LNCaP clone FGC (cell line): Measurements from ENCODE around the gene IMMP2L.
"Not testable (repeated sequence)": the region's sequence is repeated elsewhere in the genome, so short reads cannot be mapped to it uniquely, and the experiment has no call there.

Source experiments
- DNase-seq: peaks from one replicate; pipeline ENCODE4 v3.0.0-alpha.2; 2011; ENCODE audit warnings: low read depth
- H3K4me3 ChIP-seq: 2 replicates; pipeline ENCODE4 v1.5.1; 2011; ENCODE audit warnings: mild to moderate bottlenecking, low read depth, low read length, control low read depth
- TF ChIP-seq, protein P1 (sequence below): IDR thresholded peaks from 2 replicates; pipeline ENCODE4 v1.5.1; 2012; ENCODE audit warnings: mild to moderate bottlenecking; ENCODE audit not compliant: control insufficient read depth, insufficient read depth; ENCODE audit errors: extremely low read depth

IMMP2L gene

DNA sequence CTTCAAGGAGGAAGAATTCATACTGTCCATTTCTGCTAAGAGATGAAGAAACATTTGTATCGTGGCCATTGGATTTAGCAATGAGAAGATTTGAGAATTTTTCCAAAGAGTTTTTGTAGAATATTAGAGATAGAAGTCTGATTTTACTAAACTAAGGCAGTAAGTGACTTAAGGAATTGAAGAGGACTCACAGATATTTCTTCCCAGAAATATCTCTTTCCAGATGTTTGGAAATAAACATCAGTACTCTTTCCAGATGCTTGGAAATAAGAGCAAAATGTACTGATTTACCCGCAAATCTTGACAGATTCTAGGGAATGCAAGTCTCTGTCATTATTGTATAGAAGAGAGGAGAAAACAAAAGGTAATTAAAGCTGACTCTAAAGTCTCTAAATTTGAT is 91.3 kb downstream of the IMMP2L start:
- H3K4me3 ChIP-seq: no peak overlapping the region
- TF ChIP-seq, protein P1, sequence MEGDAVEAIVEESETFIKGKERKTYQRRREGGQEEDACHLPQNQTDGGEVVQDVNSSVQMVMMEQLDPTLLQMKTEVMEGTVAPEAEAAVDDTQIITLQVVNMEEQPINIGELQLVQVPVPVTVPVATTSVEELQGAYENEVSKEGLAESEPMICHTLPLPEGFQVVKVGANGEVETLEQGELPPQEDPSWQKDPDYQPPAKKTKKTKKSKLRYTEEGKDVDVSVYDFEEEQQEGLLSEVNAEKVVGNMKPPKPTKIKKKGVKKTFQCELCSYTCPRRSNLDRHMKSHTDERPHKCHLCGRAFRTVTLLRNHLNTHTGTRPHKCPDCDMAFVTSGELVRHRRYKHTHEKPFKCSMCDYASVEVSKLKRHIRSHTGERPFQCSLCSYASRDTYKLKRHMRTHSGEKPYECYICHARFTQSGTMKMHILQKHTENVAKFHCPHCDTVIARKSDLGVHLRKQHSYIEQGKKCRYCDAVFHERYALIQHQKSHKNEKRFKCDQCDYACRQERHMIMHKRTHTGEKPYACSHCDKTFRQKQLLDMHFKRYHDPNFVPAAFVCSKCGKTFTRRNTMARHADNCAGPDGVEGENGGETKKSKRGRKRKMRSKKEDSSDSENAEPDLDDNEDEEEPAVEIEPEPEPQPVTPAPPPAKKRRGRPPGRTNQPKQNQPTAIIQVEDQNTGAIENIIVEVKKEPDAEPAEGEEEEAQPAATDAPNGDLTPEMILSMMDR: no peak
- no peak for DNase-seq

DNA sequence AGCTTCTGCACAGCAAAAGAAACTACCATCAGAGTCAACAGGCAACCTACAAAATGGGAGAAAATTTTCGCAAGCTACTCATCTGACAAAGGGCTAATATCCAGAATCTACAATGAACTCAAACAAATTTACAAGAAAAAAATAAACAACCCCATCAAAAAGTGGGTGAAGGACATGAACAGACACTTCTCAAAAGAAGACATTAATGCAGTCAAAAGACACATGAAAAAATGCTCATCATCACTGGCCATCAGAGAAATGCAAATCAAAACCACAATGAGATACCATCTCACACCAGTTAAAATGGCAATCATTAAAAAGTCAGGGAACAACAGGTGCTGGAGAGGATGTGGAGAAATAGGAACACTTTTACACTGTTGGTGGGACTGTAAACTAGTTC is 92.4 kb downstream of the IMMP2L start:
- DNase-seq, H3K4me3 ChIP-seq: not testable (repeated sequence)

DNA sequence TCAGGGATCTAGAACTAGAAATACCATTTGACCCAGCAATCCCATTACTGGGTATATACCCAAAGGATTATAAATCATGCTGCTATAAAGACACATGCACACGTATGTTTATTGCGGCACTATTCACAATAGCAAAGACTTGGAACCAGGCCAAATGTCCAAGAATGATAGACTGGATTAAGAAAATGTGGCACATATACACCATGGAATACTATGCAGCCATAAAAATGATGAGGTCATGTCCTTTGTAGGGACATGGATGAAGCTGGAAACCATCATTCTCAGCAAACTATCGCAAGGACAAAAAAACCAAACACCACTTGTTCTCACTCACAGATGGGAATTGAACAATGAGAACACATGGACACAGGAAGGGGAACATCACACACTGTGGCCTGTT is 96.5 kb downstream of the IMMP2L start:
- DNase-seq: not testable (repeated sequence)

DNA sequence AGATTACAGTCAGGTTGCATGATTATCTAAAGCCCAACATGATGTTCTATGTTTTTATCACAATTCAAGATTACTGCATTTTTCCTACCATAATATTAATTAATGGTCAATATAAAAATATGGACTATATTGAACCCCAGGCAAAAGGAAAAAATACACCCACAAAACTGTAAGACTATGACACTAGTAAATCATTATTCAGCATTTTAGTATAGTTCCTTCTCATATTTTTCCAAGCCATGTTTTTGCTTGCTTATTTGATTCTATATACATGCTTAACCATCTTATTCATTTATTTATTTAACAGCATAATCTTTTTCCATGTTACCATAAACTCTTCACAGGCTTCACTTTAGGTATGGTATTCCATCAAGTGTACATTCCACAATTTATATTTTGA is 101.6 kb downstream of the IMMP2L start:
- no peak overlapping the region for H3K4me3 ChIP-seq
- TF ChIP-seq, protein P1: no peak
- DNase-seq: no peak

More for the DNA sequence above, 96.5 kb downstream of the IMMP2L start:
- not testable (repeated sequence) for H3K4me3 ChIP-seq

DNA sequence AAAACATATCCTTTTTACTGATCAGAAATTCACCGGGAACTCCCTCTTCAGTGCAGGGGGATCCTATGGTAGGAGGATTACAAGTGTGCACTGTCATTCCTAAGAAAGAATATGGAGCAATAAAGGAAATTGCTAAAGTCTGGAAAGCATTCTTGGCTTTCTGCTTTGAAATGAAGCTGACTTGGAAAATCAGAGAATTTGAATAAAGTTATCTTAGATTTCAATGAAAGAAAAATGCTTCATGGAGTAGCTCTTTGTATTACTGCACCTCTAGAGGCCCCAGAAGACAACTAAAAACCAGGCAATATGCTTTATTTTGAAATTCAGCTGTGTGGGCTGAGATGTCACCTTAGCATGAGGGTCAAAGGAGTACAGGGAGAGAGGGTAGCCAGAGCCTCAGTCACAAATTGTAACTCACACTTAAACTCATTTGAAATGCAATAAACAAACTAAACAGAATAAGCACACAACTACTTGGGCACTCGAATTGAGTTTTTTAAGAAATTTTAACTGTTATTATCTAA is 102.5 kb downstream of the IMMP2L start:
- no peak for DNase-seq

DNA sequence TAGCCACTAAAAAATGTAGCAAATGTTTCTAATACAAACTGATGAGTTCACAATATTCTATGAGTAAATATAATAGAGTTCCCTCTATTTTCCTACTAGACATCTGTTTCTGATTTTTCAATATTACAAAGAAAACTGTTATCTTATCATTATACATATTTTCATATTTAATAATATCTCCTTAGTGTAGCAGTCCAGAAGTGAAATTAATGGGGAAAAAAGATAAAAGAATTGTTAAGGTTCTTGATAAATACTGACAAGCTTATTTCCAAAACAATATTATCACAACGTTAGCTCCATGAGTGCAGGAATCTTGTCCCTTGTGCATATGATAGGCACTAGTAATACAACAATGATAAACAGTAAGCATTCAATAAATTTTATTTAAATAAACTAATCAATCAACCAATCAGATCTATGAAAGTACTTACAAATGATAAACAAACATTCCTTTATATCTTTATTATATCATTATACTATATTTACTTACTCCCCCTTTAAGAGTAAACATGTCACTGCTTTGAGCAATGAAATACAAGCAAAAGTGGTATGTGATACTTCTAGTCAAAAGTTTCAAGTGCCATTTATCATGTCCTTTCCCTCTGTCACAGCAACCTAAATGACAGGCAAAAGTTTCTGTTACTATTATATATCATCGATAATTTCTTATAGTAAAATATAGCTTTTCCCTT is 103.1 kb downstream of the IMMP2L start:
- no peak for DNase-seq
- TF ChIP-seq, protein P1: no peak
- no peak overlapping the region for H3K4me3 ChIP-seq

More for the DNA sequence above, 102.5 kb downstream of the IMMP2L start:
- no peak overlapping the region for H3K4me3 ChIP-seq
- TF ChIP-seq, protein P1: no peak

DNA sequence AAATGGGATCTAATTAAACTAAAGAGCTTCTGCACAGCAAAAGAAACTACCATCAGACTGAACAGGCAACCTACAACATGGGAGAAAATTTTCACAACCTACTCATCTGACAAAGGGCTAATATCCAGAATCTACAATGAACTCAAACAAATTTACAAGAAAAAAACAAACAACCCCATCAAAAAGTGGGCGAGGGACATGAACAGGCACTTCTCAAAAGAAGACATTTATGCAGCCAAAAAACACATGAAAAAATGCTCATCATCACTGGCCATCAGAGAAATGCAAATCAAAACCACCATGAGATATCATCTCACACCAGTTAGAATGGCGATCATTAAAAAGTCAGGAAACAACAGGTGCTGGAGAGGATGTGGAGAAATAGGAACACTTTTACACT is 111.6 kb downstream of the IMMP2L start:
- not testable (repeated sequence) for H3K4me3 ChIP-seq, DNase-seq

DNA sequence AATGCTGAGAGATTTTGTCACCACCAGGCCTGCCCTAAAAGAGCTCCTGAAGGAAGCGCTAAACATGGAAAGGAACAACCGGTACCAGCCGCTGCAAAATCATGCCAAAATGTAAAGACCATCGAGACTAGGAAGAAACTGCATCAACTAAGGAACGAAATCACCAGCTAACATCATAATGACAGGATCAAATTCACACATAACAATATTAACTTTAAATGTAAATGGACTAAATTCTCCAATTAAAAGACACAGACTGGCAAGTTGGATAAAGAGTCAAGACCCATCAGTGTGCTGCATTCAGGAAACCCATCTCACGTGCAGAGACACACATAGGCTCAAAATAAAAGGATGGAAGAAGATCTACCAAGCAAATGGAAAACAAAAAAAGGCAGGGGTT is 114.8 kb downstream of the IMMP2L start:
- H3K4me3 ChIP-seq, DNase-seq: not testable (repeated sequence)

DNA sequence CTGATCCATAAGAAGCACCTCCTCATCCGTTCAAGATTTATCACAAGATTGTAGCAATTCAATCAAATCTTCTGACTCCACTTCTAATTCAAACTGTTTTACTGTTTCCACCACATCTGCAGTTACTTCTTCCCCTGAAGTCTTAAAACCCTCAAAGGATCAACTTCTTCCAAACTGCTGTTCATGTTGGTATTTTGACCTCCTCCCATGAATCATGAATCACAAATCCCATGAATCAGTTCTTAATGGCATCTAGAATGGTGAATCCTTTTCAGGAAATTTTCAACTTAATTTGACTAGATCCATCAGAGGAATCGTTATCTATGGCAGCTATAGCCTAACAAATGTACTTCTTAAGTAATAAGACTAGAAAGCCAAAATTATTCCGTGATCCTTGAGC is 122.3 kb downstream of the IMMP2L start:
- TF ChIP-seq, protein P1: no peak
- no peak overlapping the region for H3K4me3 ChIP-seq
- no peak for DNase-seq
